ENCODE results near the gene KIF13A. TPM values are rescaled to one million over a fixed set of nuclear protein-coding genes. Genes with fewer than 3 reads are reported as not detected.
A peak's percentile ranks its signal among the peaks of the same experiment; 100 is the strongest.

KIF13A gene
- total and polyA plus RNA-seq, 9 of the 15 experiments (the other 6 are each of a cell fraction or from before 2014, with no cell fraction given): 3.6 to 44.3 (median 29.7) TPM

- no peak for TF ChIP-seq ESRRB (CRISPR knock-in tag; IDR thresholded peaks at IDR 0.05; ENCODE audit: borderline replicate concordance)
- peak; percentile 96 for TF ChIP-seq MAFF (IDR thresholded peaks at IDR 0.05; ENCODE audit: low read length)
- no peak for TF ChIP-seq MCM2 (IDR thresholded peaks at IDR 0.05; ENCODE audit: low read depth)
- 0 out of 2 replicates have a peak, but pooled peaks have one; percentile 48 for TF ChIP-seq RNF2 (IDR thresholded peaks at IDR 0.05)
- peak; percentile 77; the same call in 1 of the 2 replicates for TF ChIP-seq CC2D1A (IDR thresholded peaks at IDR 0.05)
- no peak for TF ChIP-seq E2F3 (CRISPR knock-in tag; IDR thresholded peaks at IDR 0.05)
- 0 out of 2 replicates have a peak, but pooled peaks have one; percentile 51 for TF ChIP-seq TEAD4 (IDR thresholded peaks at IDR 0.05; ENCODE audit: low read length)
- TF ChIP-seq TEAD4 (CRISPR knock-in tag; IDR thresholded peaks at IDR 0.05; ENCODE audit: borderline replicate concordance): no peak
- TF ChIP-seq THRB (CRISPR knock-in tag; conservative IDR thresholded peaks at IDR 0.05): 0 out of 2 replicates have a peak, but pooled peaks have one; percentile 3
- TF ChIP-seq HMGXB4 (CRISPR knock-in tag; IDR thresholded peaks at IDR 0.05): no peak
- TF ChIP-seq TRIM25 (IDR thresholded peaks at IDR 0.05; ENCODE audit: borderline replicate concordance): no peak
- TF ChIP-seq ZNF764 (CRISPR knock-in tag; IDR thresholded peaks at IDR 0.05; ENCODE audit: low read depth): no peak
- no peak for TF ChIP-seq BRF1 (IDR thresholded peaks at IDR 0.05; ENCODE audit: borderline replicate concordance, extremely low read depth, insufficient read length)
- peak; percentile 87 for TF ChIP-seq DACH1 (IDR thresholded peaks at IDR 0.05; ENCODE audit: partially characterized antibody)
- TF ChIP-seq ELK3 (CRISPR knock-in tag; IDR thresholded peaks at IDR 0.05): no peak
- TF ChIP-seq MAX (CRISPR knock-in tag; IDR thresholded peaks at IDR 0.05): peak; percentile 94
- TF ChIP-seq SIN3A (IDR thresholded peaks at IDR 0.05; ENCODE audit: borderline replicate concordance in 2 of 2, control insufficient read depth in 1 of 2, low read depth in 2 of 2, low read length in 2 of 2): peak; percentile 99
- TF ChIP-seq ZEB2 (IDR thresholded peaks at IDR 0.05): peak; percentile 41; the same call in 1 of the 2 replicates
- 0 out of 2 replicates have a peak, but pooled peaks have one; percentile 21 for TF ChIP-seq SUPT5H (IDR thresholded peaks at IDR 0.05)
- no peak for TF ChIP-seq HDAC6 (IDR thresholded peaks at IDR 0.05; ENCODE audit: low read depth, low read length)
- peak; percentile 29 to 38 (median 35); a peak in 3 of 6 replicates for TF ChIP-seq CTCF (IDR thresholded peaks at IDR 0.05 in 2 of 3, conservative IDR thresholded peaks at IDR 0.05 in 1 of 3; ENCODE audit: insufficient read depth in 2 of 3, low read depth in 1 of 3, low read length in 3 of 3)
- peak; percentile 16; the same call in 1 of the 2 replicates for TF ChIP-seq ESRRA (IDR thresholded peaks at IDR 0.05; ENCODE audit: borderline replicate concordance, low read depth)
Observed at GRCh38 chr6:17820055-17820454, 167.4 kb downstream of the KIF13A start (continued).
